Upper lobe of left lung (tissue), 6 donors: Measurements from ENCODE around the gene TSPOAP1. TPM values are rescaled to one million over a fixed set of nuclear protein-coding genes. Genes with fewer than 3 reads are reported as not detected.

Experiments used
- ATAC-seq, 2 donors: fragments of 200-7000 bp; cut with Tn5 transposase; one replicate each; pipeline ENCODE4 v1.9.1; 2022; ENCODE audit warnings: mild to moderate bottlenecking in 2 of 2, moderate library complexity in 2 of 2; ENCODE audit not compliant: low FRiP score in 2 of 2
- DNase-seq, 2 donors: peaks; one replicate each; pipeline ENCODE4 v3.0.0-alpha.2; 2019 to 2020
- H3K27ac ChIP-seq, 4 donors: fragments of 200-600 bp; sonication (generic); one replicate each; pipeline ENCODE4 v1.5.1; 2016 to 2019
- H3K27me3 ChIP-seq, 4 donors: fragments of 200-600 bp; sonication (generic); one replicate each; pipeline ENCODE4 v1.5.1; 2017 to 2019
- H3K36me3 ChIP-seq, 4 donors: fragments of 200-600 bp; sonication (generic); one replicate each; pipeline ENCODE4 v1.5.1; 2016 to 2019
- H3K4me1 ChIP-seq, 4 donors: fragments of 200-600 bp; sonication (generic); one replicate each; pipeline ENCODE4 v1.5.1; 2018 to 2019
- H3K4me3 ChIP-seq, 4 donors: fragments of 200-600 bp; sonication (generic); one replicate each; pipeline ENCODE4 v1.5.1; 2017 to 2019; ENCODE audit warnings: mild to moderate bottlenecking in 2 of 4, moderate library complexity in 1 of 4
- H3K9me3 ChIP-seq, 4 donors: fragments of 200-600 bp; sonication (generic); one replicate each; pipeline ENCODE4 v1.5.1; 2018 to 2019
- CTCF ChIP-seq, 6 experiments: fragments of 450-650 bp in 4 of 6; fragments of 200-600 bp in 2 of 6; sonication (generic) in 2 of 6; IDR thresholded peaks; one replicate each; pipeline ENCODE4 v1.5.1; 2016 to 2019; ENCODE audit warnings: antibody characterized with exemption in 6 of 6
- EP300 ChIP-seq, 4 donors: sonication (generic); formaldehyde crosslinking; IDR thresholded peaks; one replicate each; pipeline ENCODE4 v1.5.1; 2017; ENCODE audit warnings: antibody characterized with exemption in 4 of 4, control low read depth in 2 of 4
- POLR2A ChIP-seq, 4 donors: fragments of 450-650 bp; IDR thresholded peaks; one replicate each; pipeline ENCODE4 v1.5.1; 2016 to 2017; ENCODE audit warnings: antibody characterized with exemption in 4 of 4, mild to moderate bottlenecking in 2 of 4
- POLR2AphosphoS5 ChIP-seq, 2 donors: sonication (generic); formaldehyde crosslinking; IDR thresholded peaks; one replicate each; pipeline ENCODE4 v1.5.1; 2017; ENCODE audit warnings: antibody characterized with exemption in 2 of 2
- WGBS, 2 donors: methylation state at CpG; one replicate each; pipeline ENCODE4 v1.1.5; 2017 to 2018; 5-methylcytosine and 5-hydroxymethylcytosine counted together
- total RNA-seq, 6 donors: library from RNA; depleted of rRNA in 4 of 6; stranded (reverse); fragments of >200 nt in 4 of 6; gene quantifications; one replicate each; pipeline versions ENCODE4 v1.1.0 to v1.2.1, GENCODE V29; 2016 to 2021
- donor health status: DM: no; HTN: no; CAD: no; lungs with moderate emphysema.
- donor health status: DM: no; HTN: yes; CAD: no; lungs with severe emphysema.

Gene TSPOAP1
- total RNA-seq, 6 donors from 2014 or later = 14.0 to 50.3 (median 24.1) TPM

- TF ChIP-seq EP300 (IDR thresholded peaks at IDR 0.05) = no peak
- peak in 2 of 4 donors; percentile 12 to 33 for TF ChIP-seq POLR2A (IDR thresholded peaks at IDR 0.05)
- TF ChIP-seq CTCF (IDR thresholded peaks at IDR 0.05) = peak in 5 of 6 experiments; percentile 11 to 30 (median 20)
- TF ChIP-seq POLR2AphosphoS5 (IDR thresholded peaks at IDR 0.05) = peak; percentile 34 to 52
- DNase-seq = peak in 1 of 2 donors; percentile 74
- H3K27ac ChIP-seq = peak overlapping the region; percentile 17 to 49 (median 44)
- H3K36me3 ChIP-seq = no peaks in the 10 kb centered on the region
- H3K4me1 ChIP-seq = peaks cover 4 to 26% (median 17%) of the 10 kb centered on the region in 4 donors
- ATAC-seq = peak; percentile 53 to 61
- H3K27me3 ChIP-seq = peaks cover 0 to 5% (median 0%) of the 10 kb centered on the region in 4 donors
- 26 to 46% methylated on average over 10 to 16 of the region's 16 CpGs for whole genome bisulfite sequencing, 2 donors
- peak overlapping the region in 3 of 4 donors; percentile 9 to 70 (median 58) for H3K4me3 ChIP-seq
- H3K9me3 ChIP-seq = no peaks in the 10 kb centered on the region
These were observed 627 bp upstream of the TSPOAP1 start for GRCh38 chr17:58329035-58329809.

GRCh38 chr17:58327363-58328194 is 1.0 kb downstream of the TSPOAP1 start:
- no peak overlapping the region for H3K27ac ChIP-seq
- H3K36me3 ChIP-seq = no peaks in the 10 kb centered on the region
- TF ChIP-seq POLR2A (IDR thresholded peaks at IDR 0.05) (no peak), EP300 (IDR thresholded peaks at IDR 0.05) (no peak), POLR2AphosphoS5 (IDR thresholded peaks at IDR 0.05) (no peak)
- peaks cover 4 to 27% (median 20%) of the 10 kb centered on the region in 4 donors for H3K4me1 ChIP-seq
- no peak for ATAC-seq
- H3K27me3 ChIP-seq = peaks cover 0 to 5% (median 0%) of the 10 kb centered on the region in 4 donors
- no peak for DNase-seq
- WGBS, 2 donors = 55 to 68% methylated on average over 12 to 17 of the region's 19 CpGs
- H3K4me3 ChIP-seq = peak overlapping the region in 3 of 4 donors; percentile 7 to 58 (median 19)
- H3K9me3 ChIP-seq = no peaks in the 10 kb centered on the region

GRCh38 chr17:58326609-58327362 is 1.8 kb downstream of the TSPOAP1 start:
- TF ChIP-seq POLR2A (IDR thresholded peaks at IDR 0.05) (no peak), POLR2AphosphoS5 (IDR thresholded peaks at IDR 0.05) (no peak), CTCF (IDR thresholded peaks at IDR 0.05) (no peak), EP300 (IDR thresholded peaks at IDR 0.05) (no peak)
- no peak overlapping the region for H3K27ac ChIP-seq
- H3K4me1 ChIP-seq = peaks cover 4 to 27% (median 20%) of the 10 kb centered on the region in 4 donors
- ATAC-seq = no peak
- no peaks in the 10 kb centered on the region for H3K36me3 ChIP-seq
- peaks cover 0 to 5% (median 0%) of the 10 kb centered on the region in 4 donors for H3K27me3 ChIP-seq
- H3K4me3 ChIP-seq = no peak overlapping the region
- H3K9me3 ChIP-seq = no peaks in the 10 kb centered on the region
- 69 to 72% methylated on average over 6 to 9 of the region's 9 CpGs for WGBS, 2 donors
- DNase-seq = no peak

- TF ChIP-seq POLR2AphosphoS5 (IDR thresholded peaks at IDR 0.05) (no peak), EP300 (IDR thresholded peaks at IDR 0.05) (no peak), POLR2A (IDR thresholded peaks at IDR 0.05) (no peak), CTCF (IDR thresholded peaks at IDR 0.05) (no peak)
- ATAC-seq (no peak), DNase-seq (no peak)
- H3K27me3 ChIP-seq = peaks cover 0 to 5% (median 0%) of the 10 kb centered on the region in 4 donors
- H3K27ac ChIP-seq = no peak overlapping the region
- WGBS, 2 donors = 60 to 70% methylated on average over 11 of the region's 11 CpGs
- peaks cover 4 to 27% (median 20%) of the 10 kb centered on the region in 4 donors for H3K4me1 ChIP-seq
- no peaks in the 10 kb centered on the region for H3K36me3 ChIP-seq
- H3K4me3 ChIP-seq = no peak overlapping the region
- H3K9me3 ChIP-seq = no peaks in the 10 kb centered on the region
These were observed 2.6 kb downstream of the TSPOAP1 start for GRCh38 chr17:58325976-58326468.
